HG03439 (cell line): ENCODE data around the gene TMC6.

Source experiments
- ATAC-seq: cut with Tn5 transposase; IDR thresholded peaks from one replicate; pipeline ENCODE4 v1.9.1; 2021; ENCODE audit warnings: mild to moderate bottlenecking, moderate library complexity; ENCODE audit not compliant: unreplicated experiment

The TMC6 gene

DNA sequence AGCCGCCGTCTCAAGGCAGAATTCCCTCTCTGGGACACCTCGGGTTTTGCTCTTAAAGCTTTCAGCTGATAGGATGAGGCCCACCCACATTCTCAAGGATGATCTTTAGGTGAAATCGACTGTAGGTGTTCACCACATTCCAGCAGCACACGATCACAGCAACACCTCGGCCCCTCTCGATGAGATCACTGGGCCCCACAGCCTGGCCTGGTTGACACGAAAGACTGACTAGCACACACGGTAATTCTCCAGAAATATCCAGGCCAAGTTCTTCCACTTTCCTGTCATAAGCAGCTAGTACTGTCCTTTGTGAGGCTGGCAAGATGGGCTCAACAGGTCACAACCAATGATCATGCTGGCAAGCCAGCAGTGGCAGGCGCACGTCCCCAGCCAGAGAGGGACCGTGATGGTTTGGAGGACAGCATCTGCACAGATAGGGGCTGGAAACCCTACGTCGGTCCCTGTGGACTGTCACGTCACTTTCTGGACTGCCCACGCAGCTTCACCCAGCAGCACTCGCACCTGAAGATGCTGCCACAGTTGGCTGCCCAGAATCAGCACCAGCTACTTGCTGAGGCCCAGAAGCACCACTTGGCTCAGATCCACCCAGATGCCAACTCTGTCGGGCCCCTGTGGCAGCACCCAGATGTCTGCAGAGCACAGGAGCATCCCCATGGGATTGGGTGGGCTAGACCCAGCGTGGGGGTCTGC lies 17.4 kb downstream of the TMC6 start:
- no peak for ATAC-seq

DNA sequence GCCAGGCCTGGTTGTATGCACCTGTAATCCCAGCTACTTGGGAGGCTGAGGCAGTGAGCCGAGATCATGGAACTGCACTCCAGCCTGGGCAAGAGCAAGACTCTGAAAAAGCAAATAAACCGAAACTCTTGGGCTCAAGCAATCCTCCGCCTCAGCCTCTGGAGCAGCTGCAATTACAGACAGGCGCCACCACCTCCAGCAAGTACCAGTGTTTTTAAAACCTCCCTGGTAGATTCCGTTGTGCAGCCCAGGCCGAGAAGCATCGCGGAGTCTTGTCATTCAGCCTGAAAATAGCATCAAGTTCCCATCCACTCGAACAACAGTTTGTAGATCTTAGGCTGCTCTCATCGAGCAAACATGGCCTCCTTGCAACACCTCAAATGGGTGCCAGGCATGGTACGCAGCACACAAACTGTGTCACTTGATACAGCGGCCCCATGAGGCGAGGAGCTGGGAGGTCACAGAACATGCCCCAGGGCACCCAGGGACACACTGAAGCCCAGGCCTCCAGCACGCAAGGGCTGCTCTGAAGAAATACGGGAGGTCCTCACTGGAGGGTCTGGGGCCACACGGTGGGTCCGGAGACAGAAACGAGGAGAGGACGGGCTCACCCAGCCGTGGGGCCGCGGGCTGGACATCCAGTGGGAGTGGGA lies 18.1 kb downstream of the TMC6 start:
- no peak for ATAC-seq

GRCh38 chr17:78109489-78109761 lies 19.1 kb downstream of the TMC6 start:
- no peak for ATAC-seq

DNA sequence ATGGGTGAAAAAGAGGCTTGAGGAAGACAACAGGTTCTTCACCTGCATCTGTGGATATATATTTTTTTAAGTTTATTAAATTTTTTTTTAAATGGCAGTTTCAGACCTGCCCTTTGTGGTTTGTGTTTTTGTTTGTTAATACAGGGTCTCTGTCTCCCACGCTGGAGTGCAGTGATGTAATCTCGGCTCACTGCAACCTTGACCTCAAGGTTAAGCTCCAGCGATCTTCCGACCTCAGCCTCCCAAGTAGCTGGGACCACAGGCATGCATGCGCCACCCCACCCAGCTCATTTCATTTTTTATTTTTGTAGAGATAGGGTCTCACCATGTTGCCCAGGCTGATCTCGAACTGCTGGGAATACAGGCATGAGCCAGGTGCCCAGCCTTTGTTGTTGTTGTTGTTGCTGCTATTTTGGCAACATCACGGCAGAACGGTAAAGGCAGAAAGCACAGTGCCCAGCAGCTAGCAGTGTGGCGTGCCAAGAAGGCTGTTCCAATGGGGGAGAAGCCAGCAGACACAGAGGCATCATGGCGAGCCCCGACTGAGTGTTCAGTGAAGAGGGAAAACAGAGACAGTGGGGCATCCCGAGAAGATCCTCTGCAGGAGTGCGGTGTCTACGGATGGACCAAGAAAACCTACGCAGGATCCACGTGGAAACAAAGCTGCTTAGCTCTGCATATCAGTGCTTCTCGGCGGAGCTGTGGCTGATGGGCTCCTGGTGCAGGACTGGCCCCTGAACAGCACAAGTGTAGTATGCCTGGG lies 19.6 kb downstream of the TMC6 start:
- no peak for ATAC-seq

GRCh38 chr17:78107976-78108725 lies 20.4 kb downstream of the TMC6 start:
- no peak for ATAC-seq

- no peak for ATAC-seq
Observed at GRCh38 chr17:78107457-78107856, 21.1 kb downstream of the TMC6 start.

DNA sequence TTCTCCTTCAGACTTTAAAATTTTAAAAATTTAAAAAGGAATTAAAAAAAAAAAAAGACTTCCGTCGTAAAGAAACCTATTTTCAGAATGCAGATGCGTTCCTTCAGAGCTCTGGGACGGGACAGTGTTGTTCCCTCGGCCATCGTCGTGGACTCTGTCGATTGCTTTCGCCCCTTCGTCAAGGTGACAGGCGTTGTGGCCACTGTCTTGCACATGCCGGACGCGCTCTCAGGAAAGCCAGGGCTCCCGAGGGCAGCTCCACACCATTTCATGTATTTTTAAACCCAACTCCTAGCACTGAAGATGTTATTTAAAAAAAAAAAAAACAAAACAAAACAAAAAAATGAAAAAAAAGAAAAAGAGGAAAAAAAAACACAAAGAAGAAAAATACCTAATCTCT lies 22.3 kb downstream of the TMC6 start:
- no peak for ATAC-seq

DNA sequence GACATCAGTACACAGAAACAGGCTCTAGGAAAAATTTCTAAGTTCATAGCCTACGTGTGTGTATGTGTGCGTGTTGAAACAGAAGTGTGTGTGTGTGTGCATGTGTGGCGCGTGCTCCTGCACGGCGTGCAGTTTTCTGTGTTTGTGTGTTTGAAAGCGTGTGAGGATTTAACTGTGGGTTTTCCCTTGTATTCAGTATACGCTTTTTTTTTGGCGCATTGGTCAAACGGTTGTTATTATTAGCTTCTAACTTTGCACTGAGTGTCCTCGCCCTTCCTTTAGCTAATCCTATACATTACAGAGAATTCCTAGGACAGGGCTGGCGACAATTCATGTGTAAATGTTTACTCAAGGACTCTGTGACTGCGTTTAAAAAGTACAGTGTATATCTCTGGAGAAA lies 23.0 kb downstream of the TMC6 start:
- ATAC-seq = no peak

GRCh38 chr17:78105101-78105500 lies 23.5 kb downstream of the TMC6 start:
- no peak for ATAC-seq

GRCh38 chr17:78104540-78104941 lies 24.0 kb downstream of the TMC6 start:
- ATAC-seq = no peak

DNA sequence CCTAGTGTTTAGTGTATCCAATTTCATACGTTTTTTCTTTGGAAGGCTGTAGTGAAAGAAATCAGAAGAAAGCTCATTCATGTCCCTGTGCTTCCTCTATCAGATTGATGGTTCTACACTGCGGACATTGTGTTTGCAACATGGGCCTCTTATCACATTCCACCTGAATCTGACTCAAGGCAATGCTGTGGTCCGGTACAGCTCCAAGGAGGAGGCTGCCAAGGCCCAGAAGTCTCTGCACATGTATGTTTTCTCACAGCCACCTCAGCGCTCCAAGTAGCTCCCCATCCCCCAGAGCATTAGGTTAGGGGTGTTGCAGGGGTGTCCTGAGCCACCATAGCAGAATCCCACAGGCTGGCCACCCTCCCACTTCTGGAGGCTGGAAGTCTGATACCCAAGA lies 25.2 kb downstream of the TMC6 start:
- no peak for ATAC-seq

- no peak for ATAC-seq
Observed at GRCh38 chr17:78101542-78101941, 27.0 kb downstream of the TMC6 start.

- ATAC-seq = no peak
Observed at GRCh38 chr17:78101112-78101511, 27.4 kb downstream of the TMC6 start.

DNA sequence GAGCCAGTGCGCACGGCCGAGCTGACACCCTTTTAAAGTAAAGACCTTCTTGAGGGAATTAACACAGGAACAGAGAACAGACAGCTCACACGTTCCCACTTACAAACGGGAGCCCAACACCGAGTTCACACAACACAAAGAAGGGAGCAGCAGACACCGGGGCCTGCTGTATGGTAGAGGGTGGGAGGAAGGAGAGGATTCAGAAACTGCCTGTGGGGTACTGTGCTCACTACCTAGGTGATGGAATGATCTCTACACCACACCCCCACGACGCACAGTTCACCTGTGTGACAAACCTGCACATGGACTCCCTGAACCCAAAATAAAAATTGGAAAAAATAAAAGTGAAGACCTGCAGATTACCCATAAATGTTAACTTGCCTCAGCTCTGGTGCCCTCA lies 32.5 kb downstream of the TMC6 start:
- ATAC-seq = no peak

GRCh38 chr17:78095035-78095434 lies 33.5 kb downstream of the TMC6 start:
- no peak for ATAC-seq

GRCh38 chr17:78092794-78093324 lies 35.7 kb downstream of the TMC6 start:
- ATAC-seq = no peak

DNA sequence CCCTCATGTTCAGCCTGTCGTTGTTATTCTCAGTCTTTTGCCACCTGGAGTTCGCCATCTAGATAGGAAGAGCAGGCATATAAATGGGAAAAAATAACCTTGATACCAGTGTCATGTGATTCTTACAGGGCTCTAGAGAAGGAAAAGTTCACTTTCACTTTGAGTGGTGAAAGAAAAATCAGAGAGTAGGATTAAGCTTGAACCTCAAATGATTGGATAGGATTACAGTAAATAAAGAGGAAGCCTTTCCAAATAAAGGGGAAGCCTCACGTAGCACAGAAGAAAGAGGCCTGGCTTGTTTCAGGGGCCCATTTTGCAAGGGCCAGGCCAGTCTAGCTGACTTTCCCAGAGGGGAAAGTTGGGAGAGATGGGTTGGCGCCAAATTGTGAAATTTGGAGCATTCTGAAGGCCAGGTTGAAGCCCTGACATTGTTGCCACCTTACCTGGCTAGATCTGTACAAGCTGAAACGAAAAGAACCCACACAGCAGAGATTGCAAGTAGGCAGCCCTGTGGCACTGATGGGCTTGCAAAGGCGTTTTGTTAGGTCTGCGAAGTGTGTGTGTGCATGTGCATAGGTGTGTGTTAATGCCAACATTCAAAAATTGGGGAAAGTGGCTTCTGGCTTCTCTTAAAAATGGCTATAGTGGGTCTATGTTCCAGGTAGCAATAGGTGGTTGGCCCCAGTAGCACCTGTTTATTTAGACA lies 38.8 kb downstream of the TMC6 start:
- ATAC-seq = no peak

DNA sequence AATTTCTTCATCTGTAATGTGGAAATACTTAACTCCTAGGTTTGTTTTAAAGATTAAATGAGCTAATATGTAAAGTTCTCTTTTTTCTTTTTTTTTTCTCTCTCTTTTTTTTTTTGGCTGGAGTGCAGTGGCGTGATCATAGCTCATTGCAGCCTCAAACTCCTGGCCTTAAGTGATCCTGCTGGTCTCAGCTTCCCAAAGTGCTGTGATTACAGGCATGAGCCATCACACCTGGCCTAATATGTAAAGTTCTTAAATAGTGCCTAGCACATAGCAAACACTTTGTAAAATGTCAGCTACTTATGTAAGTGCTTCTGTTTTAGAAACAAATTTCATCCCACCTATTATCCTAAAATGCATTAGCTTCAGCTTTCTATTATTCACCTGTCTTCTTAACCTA lies 40.0 kb downstream of the TMC6 start:
- no peak for ATAC-seq

- ATAC-seq = no peak
Observed at GRCh38 chr17:78086740-78087139, 41.8 kb downstream of the TMC6 start.

DNA sequence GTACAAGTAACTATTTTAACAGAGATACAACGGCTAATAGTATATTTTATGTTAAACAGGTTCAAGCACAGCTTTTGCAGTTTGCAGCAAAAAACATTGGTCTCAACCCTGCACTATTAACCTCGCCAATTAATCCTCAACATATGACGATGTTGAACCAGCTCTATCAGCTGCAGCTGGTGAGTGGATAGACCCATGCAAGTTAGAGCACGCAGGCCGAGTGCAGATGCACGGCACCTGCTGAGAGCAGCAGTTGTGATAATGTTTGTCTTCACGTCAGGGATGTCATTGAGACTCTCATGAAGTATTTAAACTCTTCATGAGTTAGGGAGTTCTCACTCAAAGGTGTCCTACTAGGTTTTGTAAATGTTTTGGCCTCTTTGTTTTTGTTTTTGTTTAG lies 45.6 kb downstream of the TMC6 start:
- ATAC-seq = no peak
